Liver (tissue), 3 donors: ENCODE data around the gene ERBB4.

Source experiments
- EGR1 ChIP-seq, 2 donors: IDR thresholded peaks; 2 replicates each; pipeline ENCODE4 v1.6.1; 2016 to 2018; ENCODE audit warnings: antibody characterized with exemption in 2 of 2, low read depth in 2 of 2
- FOXA1 ChIP-seq: IDR thresholded peaks from 2 replicates; pipeline ENCODE4 v1.6.1; 2016; ENCODE audit warnings: antibody characterized with exemption
- GABPA ChIP-seq, 2 donors: IDR thresholded peaks in 1 of 2; conservative IDR thresholded peaks in 1 of 2; 2 replicates each; pipeline ENCODE4 v1.6.1; 2016; ENCODE audit warnings: antibody characterized with exemption in 2 of 2, mild to moderate bottlenecking in 1 of 2, moderate library complexity in 1 of 2
- HNF4A ChIP-seq, 2 donors: conservative IDR thresholded peaks; 2 replicates each; pipeline ENCODE4 v1.6.1; 2016; ENCODE audit warnings: antibody characterized with exemption in 2 of 2, mild to moderate bottlenecking in 2 of 2
- HNF4G ChIP-seq: IDR thresholded peaks from 2 replicates; pipeline ENCODE4 v1.6.1; 2016; ENCODE audit warnings: antibody characterized with exemption
- JUND ChIP-seq, 2 donors: IDR thresholded peaks; 2 replicates each; pipeline ENCODE4 v1.6.1; 2016; ENCODE audit warnings: antibody characterized with exemption in 2 of 2
- RAD21 ChIP-seq, 2 donors: IDR thresholded peaks; 2 replicates each; pipeline ENCODE4 v1.6.1; 2016; ENCODE audit warnings: antibody characterized with exemption in 2 of 2, mild to moderate bottlenecking in 2 of 2
- RXRA ChIP-seq, 2 donors: IDR thresholded peaks; 2 replicates each; pipeline ENCODE4 v1.6.1; 2017 to 2018; ENCODE audit warnings: antibody characterized with exemption in 2 of 2, mild to moderate bottlenecking in 1 of 2
- TAF1 ChIP-seq: conservative IDR thresholded peaks from 2 replicates; pipeline ENCODE4 v1.6.1; 2016; ENCODE audit warnings: antibody characterized with exemption, mild to moderate bottlenecking
- YY1 ChIP-seq: IDR thresholded peaks from 2 replicates; pipeline ENCODE4 v1.6.1; 2016; ENCODE audit warnings: antibody characterized with exemption, mild to moderate bottlenecking
- TF ChIP-seq, protein P1 (sequence below): fragments of 150-350 bp; IDR thresholded peaks from 2 replicates; pipeline ENCODE4 v1.5.1; 2017; ENCODE audit warnings: improper control_type of control experiment, low read depth, low read length; ENCODE audit not compliant: missing input control
- TF ChIP-seq, protein P2 (sequence below): IDR thresholded peaks from 2 replicates; pipeline ENCODE4 v1.6.1; 2016; ENCODE audit warnings: antibody characterized with exemption
- TF ChIP-seq, protein P3 (sequence below): IDR thresholded peaks from 2 replicates; pipeline ENCODE4 v1.6.1; 2016; ENCODE audit warnings: antibody characterized with exemption, mild to moderate bottlenecking
- TF ChIP-seq, protein P4 (sequence below): IDR thresholded peaks from 2 replicates; pipeline ENCODE4 v1.6.1; 2016; ENCODE audit warnings: antibody characterized with exemption
- donor health status: healthy.
- donor health status: healthy.

DNA sequence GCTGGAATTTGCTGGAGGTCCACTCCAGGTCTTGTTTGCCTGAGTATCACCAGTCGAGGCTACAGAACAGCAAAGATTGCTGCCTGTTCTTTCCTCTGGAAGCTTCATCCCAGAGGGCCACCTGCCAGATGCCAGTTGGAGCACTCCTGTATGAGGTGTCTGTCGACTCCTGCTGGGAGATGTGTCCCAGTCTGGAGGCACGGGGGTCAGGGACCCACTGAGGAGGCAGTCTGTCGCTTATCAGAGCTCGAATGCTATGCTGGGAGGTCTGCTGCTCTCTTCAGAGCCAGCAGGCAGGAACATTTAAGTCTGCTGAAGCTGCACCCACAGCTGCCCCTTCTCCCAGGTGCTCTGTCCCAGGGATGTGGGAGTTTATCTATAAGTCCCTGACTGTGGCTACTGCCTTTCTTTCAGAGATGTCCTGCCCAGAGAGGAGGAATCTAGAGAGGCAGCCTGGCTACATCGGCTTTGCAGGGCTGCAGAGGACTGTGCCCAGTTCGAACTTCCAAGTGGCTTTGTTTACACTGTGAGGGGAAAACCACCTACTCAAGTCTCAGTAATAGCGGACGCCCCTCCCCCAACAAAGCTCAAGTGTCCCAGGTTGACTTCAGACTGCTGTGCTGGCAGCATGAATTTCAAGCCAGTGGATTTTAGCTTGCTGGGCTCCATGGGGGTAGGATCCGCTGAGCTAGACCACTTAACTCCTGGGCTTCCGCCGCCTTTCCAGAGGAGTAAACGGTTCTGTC is 301.1 kb downstream of the ERBB4 start:
- no peak for TF ChIP-seq RXRA (IDR thresholded peaks at IDR 0.05)
- TF ChIP-seq, protein P1, sequence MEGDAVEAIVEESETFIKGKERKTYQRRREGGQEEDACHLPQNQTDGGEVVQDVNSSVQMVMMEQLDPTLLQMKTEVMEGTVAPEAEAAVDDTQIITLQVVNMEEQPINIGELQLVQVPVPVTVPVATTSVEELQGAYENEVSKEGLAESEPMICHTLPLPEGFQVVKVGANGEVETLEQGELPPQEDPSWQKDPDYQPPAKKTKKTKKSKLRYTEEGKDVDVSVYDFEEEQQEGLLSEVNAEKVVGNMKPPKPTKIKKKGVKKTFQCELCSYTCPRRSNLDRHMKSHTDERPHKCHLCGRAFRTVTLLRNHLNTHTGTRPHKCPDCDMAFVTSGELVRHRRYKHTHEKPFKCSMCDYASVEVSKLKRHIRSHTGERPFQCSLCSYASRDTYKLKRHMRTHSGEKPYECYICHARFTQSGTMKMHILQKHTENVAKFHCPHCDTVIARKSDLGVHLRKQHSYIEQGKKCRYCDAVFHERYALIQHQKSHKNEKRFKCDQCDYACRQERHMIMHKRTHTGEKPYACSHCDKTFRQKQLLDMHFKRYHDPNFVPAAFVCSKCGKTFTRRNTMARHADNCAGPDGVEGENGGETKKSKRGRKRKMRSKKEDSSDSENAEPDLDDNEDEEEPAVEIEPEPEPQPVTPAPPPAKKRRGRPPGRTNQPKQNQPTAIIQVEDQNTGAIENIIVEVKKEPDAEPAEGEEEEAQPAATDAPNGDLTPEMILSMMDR: no peak
- TF ChIP-seq, protein P2, sequence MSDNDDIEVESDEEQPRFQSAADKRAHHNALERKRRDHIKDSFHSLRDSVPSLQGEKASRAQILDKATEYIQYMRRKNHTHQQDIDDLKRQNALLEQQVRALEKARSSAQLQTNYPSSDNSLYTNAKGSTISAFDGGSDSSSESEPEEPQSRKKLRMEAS: no peak
- no peak for TF ChIP-seq HNF4A (conservative IDR thresholded peaks at IDR 0.05)
- TF ChIP-seq HNF4G: no peak
- TF ChIP-seq, protein P3, sequence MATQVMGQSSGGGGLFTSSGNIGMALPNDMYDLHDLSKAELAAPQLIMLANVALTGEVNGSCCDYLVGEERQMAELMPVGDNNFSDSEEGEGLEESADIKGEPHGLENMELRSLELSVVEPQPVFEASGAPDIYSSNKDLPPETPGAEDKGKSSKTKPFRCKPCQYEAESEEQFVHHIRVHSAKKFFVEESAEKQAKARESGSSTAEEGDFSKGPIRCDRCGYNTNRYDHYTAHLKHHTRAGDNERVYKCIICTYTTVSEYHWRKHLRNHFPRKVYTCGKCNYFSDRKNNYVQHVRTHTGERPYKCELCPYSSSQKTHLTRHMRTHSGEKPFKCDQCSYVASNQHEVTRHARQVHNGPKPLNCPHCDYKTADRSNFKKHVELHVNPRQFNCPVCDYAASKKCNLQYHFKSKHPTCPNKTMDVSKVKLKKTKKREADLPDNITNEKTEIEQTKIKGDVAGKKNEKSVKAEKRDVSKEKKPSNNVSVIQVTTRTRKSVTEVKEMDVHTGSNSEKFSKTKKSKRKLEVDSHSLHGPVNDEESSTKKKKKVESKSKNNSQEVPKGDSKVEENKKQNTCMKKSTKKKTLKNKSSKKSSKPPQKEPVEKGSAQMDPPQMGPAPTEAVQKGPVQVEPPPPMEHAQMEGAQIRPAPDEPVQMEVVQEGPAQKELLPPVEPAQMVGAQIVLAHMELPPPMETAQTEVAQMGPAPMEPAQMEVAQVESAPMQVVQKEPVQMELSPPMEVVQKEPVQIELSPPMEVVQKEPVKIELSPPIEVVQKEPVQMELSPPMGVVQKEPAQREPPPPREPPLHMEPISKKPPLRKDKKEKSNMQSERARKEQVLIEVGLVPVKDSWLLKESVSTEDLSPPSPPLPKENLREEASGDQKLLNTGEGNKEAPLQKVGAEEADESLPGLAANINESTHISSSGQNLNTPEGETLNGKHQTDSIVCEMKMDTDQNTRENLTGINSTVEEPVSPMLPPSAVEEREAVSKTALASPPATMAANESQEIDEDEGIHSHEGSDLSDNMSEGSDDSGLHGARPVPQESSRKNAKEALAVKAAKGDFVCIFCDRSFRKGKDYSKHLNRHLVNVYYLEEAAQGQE: no peak
- no peak for TF ChIP-seq YY1
- no peak for TF ChIP-seq EGR1 (IDR thresholded peaks at IDR 0.05; ENCODE audit: low read depth in 2 of 2)
- TF ChIP-seq FOXA1: no peak
- TF ChIP-seq JUND (IDR thresholded peaks at IDR 0.05): no peak
- TF ChIP-seq, protein P4, sequence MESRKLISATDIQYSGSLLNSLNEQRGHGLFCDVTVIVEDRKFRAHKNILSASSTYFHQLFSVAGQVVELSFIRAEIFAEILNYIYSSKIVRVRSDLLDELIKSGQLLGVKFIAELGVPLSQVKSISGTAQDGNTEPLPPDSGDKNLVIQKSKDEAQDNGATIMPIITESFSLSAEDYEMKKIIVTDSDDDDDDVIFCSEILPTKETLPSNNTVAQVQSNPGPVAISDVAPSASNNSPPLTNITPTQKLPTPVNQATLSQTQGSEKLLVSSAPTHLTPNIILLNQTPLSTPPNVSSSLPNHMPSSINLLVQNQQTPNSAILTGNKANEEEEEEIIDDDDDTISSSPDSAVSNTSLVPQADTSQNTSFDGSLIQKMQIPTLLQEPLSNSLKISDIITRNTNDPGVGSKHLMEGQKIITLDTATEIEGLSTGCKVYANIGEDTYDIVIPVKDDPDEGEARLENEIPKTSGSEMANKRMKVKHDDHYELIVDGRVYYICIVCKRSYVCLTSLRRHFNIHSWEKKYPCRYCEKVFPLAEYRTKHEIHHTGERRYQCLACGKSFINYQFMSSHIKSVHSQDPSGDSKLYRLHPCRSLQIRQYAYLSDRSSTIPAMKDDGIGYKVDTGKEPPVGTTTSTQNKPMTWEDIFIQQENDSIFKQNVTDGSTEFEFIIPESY: no peak
- no peak for TF ChIP-seq TAF1
- no peak for TF ChIP-seq RAD21 (IDR thresholded peaks at IDR 0.05)
- TF ChIP-seq GABPA (IDR thresholded peaks at IDR 0.05 in 1 of 2, conservative IDR thresholded peaks at IDR 0.05 in 1 of 2): no peak
